GM12874 (cell line): Measurements from ENCODE around the gene CHP1.

Experiments
- CTCF ChIP-seq: IDR thresholded peaks from 2 replicates; pipeline ENCODE4 v1.5.1; 2011; ENCODE audit warnings: low read depth, mild to moderate bottlenecking, control low read depth, low read length, moderate library complexity; ENCODE audit not compliant: insufficient read depth

Gene CHP1

GRCh38 chr15:41207687-41208448 lies 23.2 kb upstream of the CHP1 start:
- TF ChIP-seq CTCF, result no peak

GRCh38 chr15:41215708-41216107 lies 15.4 kb upstream of the CHP1 start:
- no peak for TF ChIP-seq CTCF

DNA sequence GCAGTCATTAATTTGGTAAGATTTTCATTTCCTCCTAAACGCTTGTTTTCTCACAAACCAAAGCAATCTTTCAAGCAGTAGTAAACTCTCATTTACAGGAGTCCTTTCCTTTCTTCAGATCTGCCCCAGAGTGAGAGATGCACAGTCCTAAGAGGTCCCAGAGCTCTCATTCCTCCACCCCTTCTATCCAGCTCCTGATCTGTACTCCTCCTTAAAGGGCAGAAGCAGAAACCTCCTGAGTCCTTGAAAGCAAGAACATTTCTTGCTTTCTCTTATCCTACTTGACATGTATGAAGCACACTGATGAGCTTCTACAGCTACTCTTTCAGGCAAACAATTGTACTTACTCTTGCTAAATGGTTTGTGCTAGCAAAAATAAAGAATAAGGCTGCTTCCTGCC lies 12.2 kb upstream of the CHP1 start:
- TF ChIP-seq CTCF, result no peak

DNA sequence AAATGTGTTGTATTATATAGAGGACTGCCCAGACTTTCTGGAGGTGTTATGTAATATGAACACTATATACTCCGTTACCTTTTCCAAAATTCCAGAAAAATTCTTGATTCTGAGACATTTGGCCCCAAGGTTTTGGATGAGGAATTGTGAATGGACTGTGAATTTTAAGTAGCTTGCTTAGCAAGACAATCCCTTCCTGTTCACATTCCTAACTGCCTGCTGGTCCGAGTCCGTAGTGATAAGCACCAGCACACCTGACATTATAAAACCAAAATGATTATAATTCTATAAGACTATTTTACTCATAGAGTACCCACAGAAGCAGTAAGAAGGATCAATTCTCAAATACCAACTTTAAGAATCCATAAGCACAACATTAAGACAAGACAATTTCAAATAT lies 11.7 kb upstream of the CHP1 start:
- no peak for TF ChIP-seq CTCF

DNA sequence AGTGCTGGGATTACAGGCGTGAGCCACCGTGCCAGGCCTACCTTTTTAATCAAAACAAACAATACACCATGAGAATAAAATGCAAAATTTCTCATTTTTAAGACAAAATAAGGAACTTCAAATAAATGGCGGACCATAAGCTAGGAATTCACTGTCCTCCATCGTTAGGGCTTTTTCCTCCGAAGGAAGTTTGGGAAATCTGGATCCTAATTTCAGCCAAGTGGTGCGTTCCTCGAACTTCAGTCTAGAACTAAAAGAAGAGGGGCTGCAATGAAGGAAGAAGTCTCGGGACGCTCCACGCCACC lies 771 bp upstream of the CHP1 start:
- no peak for TF ChIP-seq CTCF

GRCh38 chr15:41231422-41232226 lies 556 bp downstream of the CHP1 start:
- TF ChIP-seq CTCF, result no peak

GRCh38 chr15:41233367-41233771 lies 2.3 kb downstream of the CHP1 start:
- no peak for TF ChIP-seq CTCF
